ENCODE results near the gene VMO1. TPM values are rescaled to one million over a fixed set of nuclear protein-coding genes. Genes with fewer than 3 reads are reported as not detected.
"Not testable (repeated sequence)": the region's sequence is repeated elsewhere in the genome, so short reads cannot be mapped to it uniquely, and the experiment has no call there.

Gene VMO1, protein sequence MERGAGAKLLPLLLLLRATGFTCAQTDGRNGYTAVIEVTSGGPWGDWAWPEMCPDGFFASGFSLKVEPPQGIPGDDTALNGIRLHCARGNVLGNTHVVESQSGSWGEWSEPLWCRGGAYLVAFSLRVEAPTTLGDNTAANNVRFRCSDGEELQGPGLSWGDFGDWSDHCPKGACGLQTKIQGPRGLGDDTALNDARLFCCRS
- total RNA-seq, result 0.70 TPM
- long read RNA-seq, result 0 reads

GRCh38 chr17:4786106-4786511 is at the start of gene VMO1:
Gene VMO1, minus strand, starts transcription at chr17:4786364. Its CDS starts 12 bp downstream, at chr17:4786352.
- ATAC-seq (no peak), DNase-seq (ENCODE audit: missing footprints) (no peak)
- intact Hi-C loops (cut with DNase I), result loop anchor here (2.0 to 5.0 kb wide), 3 partner anchors 51 to 103 kb away; partner anchors contain the start of gene MED11

DNA sequence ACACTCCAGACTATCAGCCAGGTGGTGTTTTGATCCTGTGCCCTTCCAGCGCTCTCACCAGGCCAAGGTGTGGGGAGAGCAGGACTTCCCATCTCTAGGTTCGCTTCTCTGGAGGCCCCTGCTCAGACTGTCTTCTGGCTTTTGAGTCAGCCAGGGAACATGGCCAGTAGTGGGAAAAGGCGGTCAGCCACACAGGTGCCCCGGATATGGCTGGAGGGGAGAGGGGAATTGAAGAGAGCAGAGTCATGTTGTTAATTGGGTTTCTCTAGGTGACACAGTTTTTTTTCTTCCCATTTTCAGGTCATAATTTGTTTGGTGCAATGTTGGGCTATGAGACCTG is 48.5 kb upstream of the VMO1 start:
- DNase-seq (ENCODE audit: missing footprints), result no peak
- intact Hi-C loops (cut with DNase I), result loop anchor here (5.0 to 10.0 kb wide), 2 partner anchors 47 to 50 kb away; partner anchors contain the start of genes GLTPD2 and VMO1
- ATAC-seq, result no peak

DNA sequence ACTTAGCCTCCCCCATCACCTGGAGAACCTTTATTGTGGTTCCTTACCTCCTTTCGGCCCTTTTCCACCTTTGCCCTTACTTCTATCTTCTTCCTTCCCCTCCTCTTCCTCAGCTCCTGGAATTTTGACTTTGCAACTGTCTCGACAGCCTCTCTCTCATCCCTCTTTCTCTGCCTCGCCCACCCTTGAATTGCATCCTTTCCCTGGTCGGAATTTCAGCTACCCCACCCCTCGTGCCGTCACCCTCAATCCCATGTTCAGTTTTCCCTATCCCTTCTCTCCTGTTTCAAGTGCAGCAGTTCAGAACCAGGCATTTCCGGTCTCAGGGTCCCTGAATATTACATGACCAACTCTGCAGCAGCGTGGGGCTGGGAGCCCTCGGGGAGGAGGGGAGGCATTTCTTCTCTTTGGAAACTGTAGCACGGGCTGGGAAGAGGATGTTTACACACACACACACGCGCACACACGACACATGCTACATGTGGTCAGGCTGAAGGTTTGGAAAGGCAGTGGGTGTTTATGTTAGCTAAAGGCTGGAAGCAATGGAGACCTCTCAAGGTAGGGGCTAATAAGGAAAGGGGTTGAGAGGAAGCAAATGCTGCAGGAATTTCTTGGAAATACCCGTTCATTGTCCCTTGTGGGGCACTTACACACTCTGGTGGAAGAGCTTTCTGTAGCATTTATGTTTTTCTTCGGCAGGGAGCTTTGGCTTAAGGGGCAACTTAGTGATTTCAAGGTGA is 47.9 kb upstream of the VMO1 start:
- intact Hi-C loops (cut with DNase I), result loop anchor here (10.0 kb wide), 1 partner anchor 51 kb away; no protein-coding TSS in a partner anchor
- ATAC-seq, result no peak
- no peak for DNase-seq (ENCODE audit: missing footprints)

DNA sequence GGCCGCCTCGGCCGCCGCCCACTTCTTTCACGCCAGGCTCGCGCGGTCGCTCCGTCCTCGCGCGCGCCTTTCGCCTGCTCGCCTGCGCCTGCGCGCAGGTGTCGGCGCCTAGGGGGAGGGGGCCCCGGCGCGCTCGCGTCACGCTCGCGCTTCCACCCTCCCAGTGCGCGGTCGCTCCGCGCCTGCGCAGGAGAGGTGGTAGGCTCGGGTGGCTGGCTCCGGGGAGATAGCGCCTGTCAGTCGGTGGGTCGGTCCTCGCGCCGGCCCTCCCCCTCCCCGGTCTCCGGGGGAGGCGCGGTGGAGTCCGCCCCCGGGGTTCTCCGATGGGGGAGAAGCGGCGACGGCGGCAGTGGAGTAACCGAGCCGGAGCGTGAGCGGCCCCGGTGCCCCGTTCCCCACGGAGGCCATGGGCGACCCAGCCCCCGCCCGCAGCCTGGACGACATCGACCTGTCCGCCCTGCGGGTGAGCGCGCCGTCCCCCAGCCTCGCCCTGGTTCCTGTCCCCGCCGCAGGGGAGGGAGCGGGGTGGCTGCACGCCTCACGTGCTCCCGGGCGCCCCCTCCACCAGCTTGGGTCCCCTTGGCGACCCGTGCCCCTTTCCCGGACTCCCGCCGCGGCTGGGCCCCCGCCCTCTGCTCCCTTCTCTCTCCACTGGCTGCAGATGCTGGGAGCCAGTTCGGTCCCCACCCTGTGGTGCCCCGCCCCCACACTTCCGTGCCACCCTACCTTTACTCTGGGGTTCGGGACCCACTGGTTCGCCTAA is 47.2 kb upstream of the VMO1 start, which contains the start of gene MINK1:
TSS of gene MINK1 (plus strand) at position 163 of the 763 bp plus-strand sequence. CDS start at position 407, 244 bp downstream.
- DNase-seq (ENCODE audit: missing footprints), result peak; percentile 95
- intact Hi-C loops (cut with DNase I), result loop anchor here (10.0 kb wide), 1 partner anchor 51 kb away; no protein-coding TSS in a partner anchor
- ATAC-seq, result peak; percentile 97

GRCh38 chr17:4832829-4833177 is 46.6 kb upstream of the VMO1 start:
- ATAC-seq; DNase-seq (ENCODE audit: missing footprints): not testable (repeated sequence)
- intact Hi-C loops (cut with DNase I), result loop anchor here (10.0 kb wide), 1 partner anchor 52 kb away; no protein-coding TSS in a partner anchor

DNA sequence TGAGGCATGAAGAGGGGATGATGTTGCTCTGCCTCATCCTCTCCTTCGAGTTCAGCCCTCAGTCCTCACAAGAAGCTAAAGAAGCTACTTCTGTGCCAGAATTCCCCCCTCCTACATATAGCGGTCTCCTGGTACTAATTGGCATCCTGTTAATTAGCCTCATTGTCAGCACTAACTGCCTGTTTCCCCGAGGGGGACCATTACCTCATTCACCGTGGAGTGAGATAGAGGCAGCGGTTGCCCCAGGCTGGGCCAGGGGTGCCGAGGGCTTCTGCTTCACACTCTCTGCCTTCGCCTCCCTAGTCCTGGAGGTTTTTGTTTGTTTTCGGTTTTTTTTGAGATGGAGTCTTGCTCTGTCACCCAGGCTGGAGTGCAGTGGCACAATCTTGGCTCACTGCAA is 41.2 kb upstream of the VMO1 start:
- no peak for DNase-seq (ENCODE audit: missing footprints)
- intact Hi-C loops (cut with DNase I), result no loop called here
- ATAC-seq, result no peak

GRCh38 chr17:4823373-4824089 is 37.4 kb upstream of the VMO1 start:
- intact Hi-C loops (cut with DNase I), result no loop called here
- ATAC-seq (no peak), DNase-seq (ENCODE audit: missing footprints) (no peak)

GRCh38 chr17:4822835-4823234 is 36.7 kb upstream of the VMO1 start:
- ATAC-seq (no peak), DNase-seq (ENCODE audit: missing footprints) (no peak)
- intact Hi-C loops (cut with DNase I), result no loop called here

- intact Hi-C loops (cut with DNase I), result no loop called here
- no peak for ATAC-seq
- DNase-seq (ENCODE audit: missing footprints), result no peak
These were observed 32.1 kb upstream of the VMO1 start for GRCh38 chr17:4818276-4818675.

GRCh38 chr17:4816826-4817225 is 30.7 kb upstream of the VMO1 start:
- ATAC-seq (no peak), DNase-seq (ENCODE audit: missing footprints) (no peak)
- intact Hi-C loops (cut with DNase I), result no loop called here

DNA sequence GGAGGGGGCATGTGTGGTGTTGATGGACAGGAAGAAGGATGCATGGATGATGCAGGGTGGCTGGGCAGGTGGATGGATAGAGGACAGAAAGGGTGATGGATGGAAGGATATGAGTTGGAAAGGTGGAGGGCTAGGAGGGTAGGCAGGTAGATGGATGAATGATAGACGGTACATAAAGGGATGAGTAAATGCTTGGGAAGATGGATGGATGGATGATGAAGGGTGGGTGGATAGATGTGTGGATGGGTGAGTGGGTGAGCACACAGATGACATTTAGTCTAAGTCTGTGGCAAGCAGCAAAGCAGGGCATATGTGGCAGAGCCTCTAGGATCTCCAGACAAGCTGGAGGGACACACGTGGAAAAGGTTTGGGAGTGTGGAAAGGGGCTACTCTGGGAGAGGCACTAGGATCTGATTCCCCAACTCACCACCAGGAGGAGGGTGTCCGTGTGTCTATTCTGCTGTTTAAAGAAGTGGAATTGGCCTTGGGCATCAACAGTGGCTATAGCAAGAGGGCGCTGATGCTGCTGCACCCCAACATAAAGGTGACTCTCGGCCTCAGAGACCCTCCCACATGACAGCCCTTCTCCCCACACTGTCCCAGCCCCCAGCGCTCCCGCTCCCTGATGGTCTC is 29.0 kb upstream of the VMO1 start:
- DNase-seq (ENCODE audit: missing footprints) (no peak), ATAC-seq (no peak)
- intact Hi-C loops (cut with DNase I), result no loop called here

DNA sequence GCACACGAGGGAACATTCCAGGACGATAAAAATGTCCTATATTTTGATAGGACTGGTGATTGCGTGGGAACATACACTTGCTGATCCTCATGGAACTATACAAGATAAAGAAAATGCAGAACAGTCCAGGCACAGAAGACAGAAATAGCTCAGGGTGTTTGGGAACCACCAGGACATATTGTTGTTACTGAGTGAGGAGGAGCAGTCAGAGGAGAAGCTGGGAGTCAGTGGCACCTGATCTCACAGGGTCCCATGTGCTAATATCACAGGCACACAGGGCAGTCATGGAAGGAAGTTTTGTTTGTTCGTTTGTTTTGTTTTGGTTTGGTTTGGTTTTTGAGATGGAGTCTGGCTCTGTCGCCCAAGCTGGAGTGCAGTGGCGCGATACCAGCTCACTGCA is 26.5 kb upstream of the VMO1 start:
- no peak for DNase-seq (ENCODE audit: missing footprints)
- ATAC-seq, result peak; percentile 62
- intact Hi-C loops (cut with DNase I), result no loop called here

GRCh38 chr17:4811471-4811870 is 25.3 kb upstream of the VMO1 start:
- intact Hi-C loops (cut with DNase I), result no loop called here
- no peak for ATAC-seq
- DNase-seq (ENCODE audit: missing footprints), result no peak

DNA sequence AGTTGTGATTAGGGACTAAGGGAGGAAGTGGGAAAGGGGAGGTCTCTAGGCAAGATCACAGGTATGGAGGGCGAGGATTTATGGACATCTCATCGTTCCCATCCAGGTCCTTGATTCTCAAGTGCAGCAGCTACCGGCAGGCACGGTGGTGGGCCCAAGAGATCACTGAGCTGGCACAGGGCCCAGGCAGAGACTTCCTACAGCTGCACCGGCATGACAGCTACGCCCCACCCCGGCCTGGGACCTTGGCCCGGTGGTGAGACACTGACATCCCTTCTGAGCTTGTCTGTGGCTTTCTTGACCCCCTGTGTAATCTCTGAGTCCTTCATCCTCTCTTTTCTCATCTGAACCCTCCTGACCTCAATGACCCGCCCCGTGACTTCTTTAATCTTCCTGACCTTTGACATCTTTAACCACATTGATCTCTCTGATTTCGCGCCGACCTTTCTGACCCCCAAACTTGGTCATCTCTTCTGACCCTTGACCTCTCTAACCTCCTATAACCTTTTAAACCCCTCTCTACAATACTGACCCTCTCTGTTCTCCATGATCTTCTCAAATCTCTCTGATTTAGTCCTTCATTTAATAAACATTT is 24.6 kb upstream of the VMO1 start:
- intact Hi-C loops (cut with DNase I), result no loop called here
- no peak for ATAC-seq
- DNase-seq (ENCODE audit: missing footprints), result peak; percentile 75

DNA sequence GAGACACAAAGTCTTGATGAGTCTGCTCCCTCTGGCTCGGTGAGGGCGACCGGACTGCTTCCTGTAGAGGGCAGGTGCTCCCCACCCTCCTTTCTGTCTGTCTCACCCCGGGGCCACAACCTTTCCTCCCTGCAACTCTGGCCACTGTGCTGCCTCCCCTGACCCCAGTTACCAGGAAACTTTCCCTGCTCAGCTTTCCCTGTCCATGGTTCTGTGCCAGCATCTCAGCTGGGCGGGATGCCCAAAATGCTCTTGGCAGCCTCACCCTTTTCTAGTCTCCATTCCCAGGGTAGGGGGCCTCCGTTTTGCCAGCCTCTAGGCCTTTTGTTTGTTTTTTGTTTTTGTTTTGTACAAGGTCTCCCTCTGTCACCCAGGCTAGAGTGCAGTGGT is 22.2 kb upstream of the VMO1 start:
- DNase-seq (ENCODE audit: missing footprints), result peak; percentile 72
- intact Hi-C loops (cut with DNase I), result loop anchor here (5.0 kb wide), 1 partner anchor 74 kb away; no protein-coding TSS in a partner anchor

DNA sequence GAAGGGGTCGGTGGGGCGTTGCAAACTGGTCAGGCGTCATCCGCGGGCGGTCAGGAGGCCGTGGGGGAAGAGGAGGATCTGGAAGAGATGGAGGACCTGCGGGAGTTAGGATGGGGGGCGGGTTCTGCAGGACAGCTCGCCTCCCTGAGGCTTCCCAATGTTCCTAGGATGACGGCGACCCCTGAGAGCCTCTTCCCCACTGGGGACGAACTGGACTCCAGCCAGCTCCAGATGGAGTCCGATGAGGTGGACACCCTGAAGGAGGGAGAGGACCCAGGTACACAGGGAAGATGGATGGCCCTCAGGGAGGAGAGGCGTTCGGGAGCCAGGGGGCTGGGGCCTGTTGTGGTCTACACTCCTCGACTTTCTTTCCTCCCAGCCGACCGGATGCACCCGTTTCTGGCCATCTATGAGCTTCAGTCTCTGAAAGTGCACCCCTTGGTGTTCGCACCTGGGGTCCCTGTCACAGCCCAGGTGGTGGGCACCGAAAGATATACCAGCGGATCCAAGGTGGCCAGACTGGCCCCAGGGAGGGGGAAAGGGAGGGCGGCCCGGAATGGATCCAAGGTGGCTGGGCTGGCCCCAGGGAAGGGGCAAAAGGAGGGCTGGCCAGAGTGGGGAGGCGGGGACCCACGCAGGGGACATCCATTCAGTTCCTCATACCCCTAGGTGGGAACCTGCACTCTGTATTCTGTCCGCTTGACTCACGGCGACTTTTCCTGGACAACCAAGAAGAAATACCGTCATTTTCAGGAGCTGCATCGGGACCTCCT is 21.6 kb upstream of the VMO1 start:
- DNase-seq (ENCODE audit: missing footprints) (no peak), ATAC-seq (peak; percentile 2)

More for the DNA sequence above, 22.2 kb upstream of the VMO1 start:
- peak; percentile 23 for ATAC-seq

More for the DNA sequence above, 21.6 kb upstream of the VMO1 start:
- intact Hi-C loops (cut with DNase I), result loop anchor here (5.0 kb wide), 1 partner anchor 75 kb away; no protein-coding TSS in a partner anchor
